DMS79 (cell line): ENCODE measurements around the gene NSF.
"Not testable (repeated sequence)": the region's sequence is repeated elsewhere in the genome, so short reads cannot be mapped to it uniquely, and the experiment has no call there.

ENCODE experiments used
- DNase-seq: peaks from one replicate; lab custom pipeline; 2025; lab: John Stamatoyannopoulos, UW

Gene NSF

GRCh38 chr17:46628753-46629436 lies 38.4 kb downstream of the NSF start:
- DNase-seq: not testable (repeated sequence)

- not testable (repeated sequence) for DNase-seq
These were observed 41.7 kb downstream of the NSF start for GRCh38 chr17:46632146-46632545.

- not testable (repeated sequence) for DNase-seq
These were observed 44.4 kb downstream of the NSF start for GRCh38 chr17:46634844-46635243.

- DNase-seq: not testable (repeated sequence)
These were observed 51.6 kb downstream of the NSF start for GRCh38 chr17:46641861-46642656.

- not testable (repeated sequence) for DNase-seq
These were observed 56.8 kb downstream of the NSF start for GRCh38 chr17:46647251-46647650.

- not testable (repeated sequence) for DNase-seq
These were observed 57.3 kb downstream of the NSF start for GRCh38 chr17:46647688-46648278.

DNA sequence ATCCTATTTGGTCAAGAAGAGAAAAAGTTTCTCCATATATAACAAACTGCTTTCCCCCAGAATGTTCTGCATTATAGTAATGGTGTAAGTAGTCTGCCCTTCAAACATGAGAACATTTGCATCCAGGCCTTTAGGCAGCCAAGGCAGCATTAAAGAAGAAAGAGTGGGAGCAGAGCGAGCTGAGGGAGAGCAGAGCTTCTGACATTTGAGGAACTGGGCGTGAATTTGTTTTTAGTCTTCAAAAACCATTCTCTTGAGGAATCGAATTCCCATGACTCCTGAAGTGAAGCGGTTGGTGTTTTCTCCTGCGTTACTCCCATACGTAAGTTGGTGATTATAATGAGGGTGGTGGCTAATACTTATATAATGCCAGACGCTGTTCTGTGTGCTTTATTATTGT lies 58.8 kb downstream of the NSF start:
- not testable (repeated sequence) for DNase-seq

DNA sequence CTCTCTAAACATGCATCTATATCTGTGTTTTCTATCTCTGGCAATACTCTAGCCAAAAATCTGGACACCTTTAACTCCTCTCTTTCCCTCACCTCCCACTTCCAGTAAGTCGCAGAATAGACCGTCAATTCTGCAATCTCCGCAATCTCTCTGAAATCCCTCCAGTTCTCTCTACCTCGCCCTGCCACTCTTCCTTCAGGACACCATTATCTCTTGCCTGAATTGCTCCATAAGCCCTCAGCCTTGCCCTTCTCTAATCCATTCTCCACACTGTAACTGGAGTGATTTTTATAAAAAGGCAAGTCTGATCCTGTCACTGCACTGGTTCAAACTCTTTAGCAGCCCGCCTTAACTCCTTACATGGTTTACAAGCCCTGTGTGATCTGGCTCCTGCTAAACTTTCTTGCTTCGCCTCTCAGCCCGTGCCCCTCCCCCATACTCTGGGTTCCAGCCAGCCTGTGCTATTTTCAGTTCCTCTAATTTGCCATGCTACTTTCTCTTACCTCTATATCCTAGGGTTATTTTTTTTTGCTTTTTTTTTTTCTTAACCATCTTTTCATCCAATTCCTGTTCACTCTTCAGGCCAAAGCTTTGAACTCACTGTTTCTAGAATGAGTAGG lies 61.7 kb downstream of the NSF start:
- not testable (repeated sequence) for DNase-seq

GRCh38 chr17:46658235-46658634 lies 67.8 kb downstream of the NSF start:
- DNase-seq: not testable (repeated sequence)

DNA sequence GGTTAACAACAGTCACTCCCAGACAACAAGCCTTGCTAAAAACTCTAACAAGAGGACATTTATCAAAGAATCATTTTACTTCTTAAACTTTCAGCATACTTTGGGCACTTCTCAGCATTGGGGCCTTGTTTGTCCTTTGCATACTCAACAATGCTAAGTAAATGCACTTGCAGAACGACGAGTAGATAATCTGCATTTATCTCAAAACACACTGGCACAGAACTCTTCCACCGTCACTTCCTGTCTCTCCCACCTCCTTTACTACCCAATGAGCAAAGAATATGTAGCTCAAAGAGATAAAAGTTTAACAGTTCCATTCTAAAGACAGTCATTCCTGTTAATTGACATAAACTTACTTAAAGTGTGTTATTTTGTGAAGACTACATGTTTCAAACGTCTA lies 69.2 kb downstream of the NSF start:
- DNase-seq: not testable (repeated sequence)

DNA sequence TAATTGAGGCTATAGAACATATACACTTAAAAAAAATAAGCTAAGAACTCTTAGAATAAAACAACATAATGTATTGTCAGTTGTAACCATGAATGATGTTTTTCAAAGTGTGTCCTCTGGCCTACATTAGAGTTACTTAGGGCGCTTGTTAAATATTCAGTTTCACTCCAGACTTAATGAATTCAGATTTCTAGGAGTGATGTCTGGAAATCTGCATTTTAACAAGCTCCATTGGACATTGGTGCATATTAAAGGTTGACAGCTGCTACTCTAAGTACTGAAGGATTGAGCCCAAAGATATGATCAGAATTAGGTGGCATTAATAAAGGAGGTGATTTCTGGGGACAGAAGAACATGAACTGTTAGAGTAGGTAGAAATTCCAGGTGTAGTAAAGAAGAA lies 72.7 kb downstream of the NSF start:
- not testable (repeated sequence) for DNase-seq

- DNase-seq: not testable (repeated sequence)
These were observed 73.1 kb downstream of the NSF start for GRCh38 chr17:46663552-46663951.

DNA sequence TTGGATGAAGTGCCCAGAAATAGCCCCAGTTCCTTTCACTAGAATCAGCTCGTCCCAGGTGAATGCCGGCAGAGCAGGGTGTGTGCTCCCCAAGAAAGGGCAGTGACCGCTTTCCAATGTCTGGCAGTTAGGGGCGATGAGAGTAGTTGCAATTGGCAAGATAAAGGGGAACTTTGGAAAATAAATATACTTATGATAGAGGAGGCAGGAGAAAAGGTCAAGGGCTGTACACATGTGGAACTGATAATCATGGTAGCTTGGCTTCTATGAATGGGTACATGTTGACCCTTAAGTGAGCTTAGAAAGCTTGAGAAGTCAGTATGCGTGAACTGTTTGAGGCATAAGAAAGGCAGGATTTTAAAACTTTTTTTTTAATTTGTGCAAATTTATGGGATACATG lies 75.5 kb downstream of the NSF start:
- not testable (repeated sequence) for DNase-seq

DNA sequence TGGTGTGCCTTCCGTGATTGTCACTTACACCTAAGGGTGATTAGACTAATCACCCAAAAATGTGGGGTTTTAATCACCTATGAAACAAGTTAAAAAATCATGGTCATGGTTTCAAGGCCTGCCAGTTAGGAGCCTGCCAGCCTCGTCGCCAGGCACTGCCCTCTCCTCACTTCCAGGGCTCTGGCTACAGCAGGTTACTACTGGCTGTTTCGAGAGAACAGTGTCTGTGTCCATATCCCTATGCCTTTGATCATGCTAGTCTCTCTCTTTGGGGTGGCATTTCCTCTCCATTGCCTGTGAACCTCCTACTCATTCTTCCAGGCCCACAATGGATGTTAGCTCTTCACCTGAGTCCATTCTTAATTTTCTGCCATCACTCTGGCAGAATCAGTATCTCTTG lies 80.3 kb downstream of the NSF start:
- DNase-seq: not testable (repeated sequence)

DNA sequence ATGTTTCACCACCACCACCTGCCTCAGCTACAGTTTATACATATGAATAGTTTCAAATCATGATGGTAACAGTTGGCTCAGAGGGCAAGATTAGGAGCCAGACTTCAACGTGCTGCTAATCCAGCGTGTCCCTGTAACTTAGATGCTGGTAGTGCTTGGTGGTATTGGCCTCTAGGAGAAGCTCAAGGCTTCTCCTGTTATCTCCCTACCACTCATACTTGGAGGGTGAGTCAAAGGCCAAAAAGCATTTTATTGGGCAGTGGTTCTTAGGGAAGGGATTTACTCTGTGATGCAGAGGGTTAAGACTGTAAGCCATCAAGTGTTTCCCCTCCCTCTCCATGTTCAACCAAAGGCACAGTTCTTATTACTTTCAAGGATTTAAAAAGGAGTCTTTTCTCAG lies 82.3 kb downstream of the NSF start:
- DNase-seq: not testable (repeated sequence)

GRCh38 chr17:46677819-46678218 lies 87.3 kb downstream of the NSF start:
- not testable (repeated sequence) for DNase-seq

DNA sequence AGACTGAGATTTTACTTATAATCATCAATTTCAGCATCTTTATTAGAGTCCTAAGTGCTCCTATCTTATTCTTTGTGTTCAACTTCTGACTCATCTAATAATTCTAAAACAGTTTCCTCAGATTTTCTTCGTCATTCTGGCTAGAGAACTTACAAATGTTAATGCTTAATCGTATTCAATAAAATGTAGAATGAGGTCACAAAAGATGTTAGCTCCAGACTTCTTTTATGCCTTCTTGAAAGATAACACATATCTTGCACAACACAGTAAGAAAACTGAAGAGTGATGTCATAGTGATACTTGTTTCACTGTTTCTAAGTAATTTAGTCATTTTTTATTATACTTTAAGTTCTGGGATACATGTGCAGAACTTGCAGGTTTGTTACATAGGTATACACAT lies 93.2 kb downstream of the NSF start:
- DNase-seq: not testable (repeated sequence)

DNA sequence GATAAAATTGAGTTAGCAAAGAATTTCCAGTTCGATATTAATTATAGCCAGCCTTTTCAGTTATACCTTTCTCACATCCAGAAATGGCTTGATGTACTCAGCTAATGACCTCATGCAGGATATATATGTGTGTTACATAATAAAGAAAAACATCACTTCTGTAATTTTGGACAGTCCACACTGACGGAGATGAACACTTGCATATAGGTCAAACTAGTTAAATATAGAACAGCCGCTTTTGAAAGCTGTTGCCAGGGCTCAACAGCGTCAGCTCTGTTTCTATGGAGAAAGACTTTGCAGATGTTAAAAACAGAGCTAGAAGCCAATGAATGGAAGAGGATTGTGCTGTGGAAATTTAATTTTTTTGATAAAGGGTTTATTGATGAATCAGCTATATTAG lies 94.8 kb downstream of the NSF start:
- DNase-seq: not testable (repeated sequence)

GRCh38 chr17:46692196-46692595 lies 101.7 kb downstream of the NSF start:
- DNase-seq: not testable (repeated sequence)

- not testable (repeated sequence) for DNase-seq
These were observed 102.8 kb downstream of the NSF start for GRCh38 chr17:46693283-46693682.

GRCh38 chr17:46696522-46696921 lies 106.1 kb downstream of the NSF start:
- not testable (repeated sequence) for DNase-seq

- not testable (repeated sequence) for DNase-seq
These were observed 108.5 kb downstream of the NSF start for GRCh38 chr17:46699014-46699413.
